Parathyroid adenoma (tissue), 2 donors: Measurements from ENCODE around the gene GALNT10.

Experiments used
- H2AFZ ChIP-seq: fragments of 300-600 bp; sonication (generic); one replicate; pipeline ENCODE4 v1.7.0; 2017; ENCODE audit warnings: antibody characterized with exemption, mild to moderate bottlenecking
- H3K27ac ChIP-seq: fragments of 300-600 bp; sonication (generic); one replicate; pipeline ENCODE4 v1.7.0; 2017
- H3K27me3 ChIP-seq: fragments of 300-600 bp; sonication (generic); one replicate; pipeline ENCODE4 v1.7.0; 2017; ENCODE audit warnings: low read length; ENCODE audit not compliant: control insufficient read depth, insufficient read depth
- H3K36me3 ChIP-seq: fragments of 300-600 bp; sonication (generic); one replicate; pipeline ENCODE4 v1.7.0; 2017; ENCODE audit warnings: low read length; ENCODE audit not compliant: control insufficient read depth, insufficient read depth
- H3K4me1 ChIP-seq: fragments of 300-600 bp; sonication (generic); one replicate; pipeline ENCODE4 v1.7.0; 2017; ENCODE audit warnings: control low read depth
- H3K4me2 ChIP-seq: fragments of 300-600 bp; sonication (generic); one replicate; pipeline ENCODE4 v1.7.0; 2017; ENCODE audit warnings: low read length
- H3K4me3 ChIP-seq: fragments of 300-600 bp; sonication (generic); one replicate; pipeline ENCODE4 v1.7.0; 2017; ENCODE audit warnings: low read depth, low read length
- H3K79me2 ChIP-seq: fragments of 300-600 bp; sonication (generic); one replicate; pipeline ENCODE4 v1.7.0; 2017; ENCODE audit warnings: control low read depth
- H3K9ac ChIP-seq: fragments of 300-600 bp; sonication (generic); one replicate; pipeline ENCODE4 v1.7.0; 2017; ENCODE audit warnings: mild to moderate bottlenecking
- H3K9me3 ChIP-seq: fragments of 300-600 bp; sonication (generic); one replicate; pipeline ENCODE4 v1.7.0; 2017; ENCODE audit warnings: low read length; ENCODE audit not compliant: control insufficient read depth
- TF ChIP-seq, protein P1 (sequence below): fragments of 300-600 bp; sonication (generic); IDR thresholded peaks from one replicate; pipeline ENCODE4 v1.7.0; 2017; ENCODE audit warnings: antibody characterized with exemption, mild to moderate bottlenecking
- donor health status: primary hyperparathyroidism.

The GALNT10 gene

DNA sequence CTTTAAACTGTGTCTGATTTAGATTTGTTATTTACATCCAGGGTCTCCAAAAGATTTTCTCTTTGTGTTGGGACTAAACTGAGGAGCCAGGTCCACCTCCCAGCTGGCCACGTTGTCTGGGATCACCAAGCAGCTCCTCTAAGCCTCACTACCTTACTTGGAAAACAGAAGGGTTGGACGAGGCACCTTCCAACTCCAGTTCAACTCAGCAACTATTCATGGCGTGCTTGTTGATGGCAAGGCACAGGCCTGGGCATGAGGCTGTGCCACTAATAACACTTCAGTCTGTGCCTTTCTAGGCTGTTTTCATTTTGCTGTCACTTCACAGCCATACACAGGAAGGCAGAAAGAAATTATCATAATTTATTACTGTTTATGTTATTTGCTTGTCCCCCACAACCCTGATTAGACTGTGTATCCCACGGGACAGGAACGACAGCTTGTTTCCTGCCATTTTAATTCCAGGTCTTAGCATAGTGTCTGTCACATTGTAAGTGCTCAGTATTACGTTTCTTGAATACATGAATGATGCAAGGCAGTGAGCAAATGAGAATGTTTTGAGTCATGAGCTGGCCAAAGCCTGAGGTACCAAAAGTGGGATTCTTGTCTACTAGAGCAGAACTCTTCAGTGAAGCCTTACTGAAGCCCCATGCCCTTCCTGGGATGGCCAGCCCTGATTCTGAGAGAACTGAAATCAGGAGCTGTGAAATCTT is 125.8 kb downstream of the GALNT10 start:
- TF ChIP-seq, protein P1, sequence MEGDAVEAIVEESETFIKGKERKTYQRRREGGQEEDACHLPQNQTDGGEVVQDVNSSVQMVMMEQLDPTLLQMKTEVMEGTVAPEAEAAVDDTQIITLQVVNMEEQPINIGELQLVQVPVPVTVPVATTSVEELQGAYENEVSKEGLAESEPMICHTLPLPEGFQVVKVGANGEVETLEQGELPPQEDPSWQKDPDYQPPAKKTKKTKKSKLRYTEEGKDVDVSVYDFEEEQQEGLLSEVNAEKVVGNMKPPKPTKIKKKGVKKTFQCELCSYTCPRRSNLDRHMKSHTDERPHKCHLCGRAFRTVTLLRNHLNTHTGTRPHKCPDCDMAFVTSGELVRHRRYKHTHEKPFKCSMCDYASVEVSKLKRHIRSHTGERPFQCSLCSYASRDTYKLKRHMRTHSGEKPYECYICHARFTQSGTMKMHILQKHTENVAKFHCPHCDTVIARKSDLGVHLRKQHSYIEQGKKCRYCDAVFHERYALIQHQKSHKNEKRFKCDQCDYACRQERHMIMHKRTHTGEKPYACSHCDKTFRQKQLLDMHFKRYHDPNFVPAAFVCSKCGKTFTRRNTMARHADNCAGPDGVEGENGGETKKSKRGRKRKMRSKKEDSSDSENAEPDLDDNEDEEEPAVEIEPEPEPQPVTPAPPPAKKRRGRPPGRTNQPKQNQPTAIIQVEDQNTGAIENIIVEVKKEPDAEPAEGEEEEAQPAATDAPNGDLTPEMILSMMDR: no peak

DNA sequence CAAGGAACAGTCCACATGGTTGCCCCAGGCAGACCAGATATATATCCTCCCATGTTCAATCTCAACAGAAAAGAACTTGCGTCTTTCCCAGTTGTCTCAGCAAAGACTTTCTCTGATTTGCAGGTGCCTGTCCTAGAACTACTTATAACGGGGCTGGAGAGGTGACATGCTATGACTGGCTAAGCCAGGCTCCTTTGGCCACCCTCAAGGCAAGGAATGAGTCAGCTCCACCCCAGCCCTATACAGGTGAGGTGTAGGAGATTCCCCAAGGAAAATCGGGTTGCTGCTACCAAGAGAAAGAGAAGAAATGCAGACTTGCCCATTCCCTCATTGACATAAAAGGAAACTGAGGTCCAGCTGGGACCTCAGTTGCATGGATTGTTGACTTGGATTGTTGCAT is 127.4 kb downstream of the GALNT10 start:
- Histone ChIP-seq H3K27ac (no peak overlapping the region), H3K9ac (no peak overlapping the region)
- TF ChIP-seq, protein P1: no peak

More for the DNA sequence above, 125.8 kb downstream of the GALNT10 start:
- Histone ChIP-seq H3K4me1 (no peaks in the 10 kb centered on the region), H3K9ac (no peak overlapping the region), H3K9me3 (no peaks in the 10 kb centered on the region), H3K79me2 (no peaks in the 10 kb centered on the region), H3K27ac (no peak overlapping the region), H3K4me3 (no peak overlapping the region), H3K4me2 (no peak overlapping the region), H3K36me3 (no peaks in the 10 kb centered on the region), H2AFZ (no peak overlapping the region), H3K27me3 (no peaks in the 10 kb centered on the region)

DNA sequence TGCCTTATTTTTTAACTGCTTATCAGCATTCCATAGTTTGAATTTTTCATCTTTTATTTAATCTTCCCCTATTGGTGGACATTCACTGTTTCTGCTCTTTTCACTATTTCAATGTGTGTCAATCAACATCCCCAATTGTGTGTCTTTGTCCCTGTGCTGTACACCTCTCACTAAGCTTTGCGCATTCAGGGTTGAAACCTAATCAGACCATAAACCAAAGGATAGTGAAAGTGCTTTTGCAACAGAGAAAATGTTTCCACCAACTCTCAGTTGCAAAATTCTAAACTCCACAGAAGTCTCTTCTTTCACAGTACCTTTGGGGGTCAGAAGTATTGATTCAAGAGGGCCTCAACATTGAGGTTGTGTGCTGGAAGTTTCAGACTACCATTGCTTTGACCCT is 128.2 kb downstream of the GALNT10 start:
- H2AFZ ChIP-seq: no peak overlapping the region
- TF ChIP-seq, protein P1: no peak

More for the DNA sequence above, 127.4 kb downstream of the GALNT10 start:
- Histone ChIP-seq H3K27me3 (no peaks in the 10 kb centered on the region), H3K9me3 (no peaks in the 10 kb centered on the region), H3K4me2 (no peak overlapping the region), H3K4me1 (no peaks in the 10 kb centered on the region), H3K36me3 (no peaks in the 10 kb centered on the region), H3K4me3 (no peak overlapping the region), H3K79me2 (no peaks in the 10 kb centered on the region), H2AFZ (no peak overlapping the region)

DNA sequence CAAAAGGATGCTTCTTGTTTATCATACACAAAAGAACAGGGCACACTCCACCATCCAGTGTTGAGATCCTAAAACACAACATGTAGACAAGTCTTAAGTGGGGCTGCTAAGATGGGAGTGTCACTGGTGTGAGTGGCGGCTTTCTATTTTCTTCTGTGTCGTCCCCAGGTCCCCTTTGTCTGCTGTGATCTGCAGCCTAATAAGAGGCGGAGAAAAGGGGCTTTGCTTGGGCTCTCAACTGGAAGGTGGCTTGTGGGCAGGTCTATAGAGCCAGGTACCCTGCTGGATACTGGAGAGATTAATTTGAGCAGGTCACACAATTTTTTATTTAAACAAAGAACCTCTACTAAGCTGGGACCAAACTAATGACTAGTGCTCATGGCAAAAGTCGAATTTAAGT is 129.2 kb downstream of the GALNT10 start:
- no peaks in the 10 kb centered on the region for H3K36me3 ChIP-seq
- no peak overlapping the region for H3K4me2 ChIP-seq
- no peak overlapping the region for H3K4me3 ChIP-seq
- no peaks in the 10 kb centered on the region for H3K27me3 ChIP-seq
- H3K9ac ChIP-seq: no peak overlapping the region
- H3K79me2 ChIP-seq: no peaks in the 10 kb centered on the region
- H3K4me1 ChIP-seq: no peaks in the 10 kb centered on the region
- TF ChIP-seq, protein P1: no peak
- H2AFZ ChIP-seq: no peak overlapping the region
- H3K27ac ChIP-seq: no peak overlapping the region
- H3K9me3 ChIP-seq: no peaks in the 10 kb centered on the region

More for the DNA sequence above, 128.2 kb downstream of the GALNT10 start:
- H3K79me2 ChIP-seq: no peaks in the 10 kb centered on the region
- H3K27ac ChIP-seq: no peak overlapping the region
- H3K4me1 ChIP-seq: no peaks in the 10 kb centered on the region
- no peak overlapping the region for H3K4me3 ChIP-seq
- H3K9me3 ChIP-seq: no peaks in the 10 kb centered on the region
- no peaks in the 10 kb centered on the region for H3K36me3 ChIP-seq
- H3K27me3 ChIP-seq: no peaks in the 10 kb centered on the region
- no peak overlapping the region for H3K4me2 ChIP-seq
- no peak overlapping the region for H3K9ac ChIP-seq
